ENCODE measurements around the gene CD79A. TPM values are rescaled to one million over a fixed set of nuclear protein-coding genes. Genes with fewer than 3 reads are reported as not detected.

CD79A gene
- total RNA-seq, 3 donors from 2014 or later, result 0.80 to 2.9 (median 1.8) TPM

DNA sequence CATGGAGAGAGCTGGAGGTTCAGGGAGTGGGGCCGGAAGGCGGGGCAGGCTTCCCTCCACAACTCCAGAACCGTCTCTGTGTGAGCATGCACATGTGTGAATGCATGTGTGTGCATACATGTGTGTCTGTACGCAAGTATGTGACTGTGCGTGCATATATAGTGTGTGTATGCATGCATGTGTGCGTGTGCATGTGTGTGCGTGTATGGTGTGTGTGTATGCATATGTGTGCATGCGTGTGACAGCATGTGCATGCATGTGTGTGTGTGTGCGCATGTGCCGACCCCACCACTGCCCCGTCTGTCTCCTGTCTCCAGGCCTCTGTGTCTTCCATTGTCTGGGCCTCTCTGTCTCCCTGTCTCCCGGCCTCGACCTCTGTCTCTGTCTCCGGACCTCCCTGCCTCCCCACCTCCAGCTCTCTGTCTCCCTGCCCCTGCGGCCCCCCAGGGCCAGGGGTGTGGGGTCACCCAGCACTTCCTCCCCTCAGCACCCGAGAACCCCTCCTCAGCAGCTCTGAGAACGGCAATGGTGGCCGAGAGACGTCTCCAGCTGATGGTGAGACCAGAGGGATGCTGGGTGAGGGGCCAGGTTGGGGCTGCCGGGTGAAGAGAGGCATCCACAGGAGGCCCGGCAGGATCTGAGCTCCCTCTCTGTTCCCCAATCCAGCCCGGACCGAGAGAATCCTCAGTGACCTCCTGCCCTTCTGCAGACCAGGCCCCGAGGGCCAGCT lies 28.4 kb downstream of the CD79A start:
- TF ChIP-seq, protein P1, sequence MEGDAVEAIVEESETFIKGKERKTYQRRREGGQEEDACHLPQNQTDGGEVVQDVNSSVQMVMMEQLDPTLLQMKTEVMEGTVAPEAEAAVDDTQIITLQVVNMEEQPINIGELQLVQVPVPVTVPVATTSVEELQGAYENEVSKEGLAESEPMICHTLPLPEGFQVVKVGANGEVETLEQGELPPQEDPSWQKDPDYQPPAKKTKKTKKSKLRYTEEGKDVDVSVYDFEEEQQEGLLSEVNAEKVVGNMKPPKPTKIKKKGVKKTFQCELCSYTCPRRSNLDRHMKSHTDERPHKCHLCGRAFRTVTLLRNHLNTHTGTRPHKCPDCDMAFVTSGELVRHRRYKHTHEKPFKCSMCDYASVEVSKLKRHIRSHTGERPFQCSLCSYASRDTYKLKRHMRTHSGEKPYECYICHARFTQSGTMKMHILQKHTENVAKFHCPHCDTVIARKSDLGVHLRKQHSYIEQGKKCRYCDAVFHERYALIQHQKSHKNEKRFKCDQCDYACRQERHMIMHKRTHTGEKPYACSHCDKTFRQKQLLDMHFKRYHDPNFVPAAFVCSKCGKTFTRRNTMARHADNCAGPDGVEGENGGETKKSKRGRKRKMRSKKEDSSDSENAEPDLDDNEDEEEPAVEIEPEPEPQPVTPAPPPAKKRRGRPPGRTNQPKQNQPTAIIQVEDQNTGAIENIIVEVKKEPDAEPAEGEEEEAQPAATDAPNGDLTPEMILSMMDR (IDR thresholded peaks at IDR 0.05), result no peak
- TF ChIP-seq POLR2A (IDR thresholded peaks at IDR 0.05) (no peak), POLR2AphosphoS5 (IDR thresholded peaks at IDR 0.05) (no peak)
- intact Hi-C loops (cut with DNase I; ENCODE audit: low total_unique reads), result no loop called here
- Histone ChIP-seq H3K4me3 (no peak overlapping the region), H3K27ac (no peak overlapping the region), H3K27me3 (no peaks in the 10 kb centered on the region), H3K36me3 (peaks cover 24% of the 10 kb centered on the region), H3K4me1 (no peaks in the 10 kb centered on the region), H3K9me3 (no peaks in the 10 kb centered on the region)
- no peak for DNase-seq (ENCODE audit: low spot score in 2 of 2)

DNA sequence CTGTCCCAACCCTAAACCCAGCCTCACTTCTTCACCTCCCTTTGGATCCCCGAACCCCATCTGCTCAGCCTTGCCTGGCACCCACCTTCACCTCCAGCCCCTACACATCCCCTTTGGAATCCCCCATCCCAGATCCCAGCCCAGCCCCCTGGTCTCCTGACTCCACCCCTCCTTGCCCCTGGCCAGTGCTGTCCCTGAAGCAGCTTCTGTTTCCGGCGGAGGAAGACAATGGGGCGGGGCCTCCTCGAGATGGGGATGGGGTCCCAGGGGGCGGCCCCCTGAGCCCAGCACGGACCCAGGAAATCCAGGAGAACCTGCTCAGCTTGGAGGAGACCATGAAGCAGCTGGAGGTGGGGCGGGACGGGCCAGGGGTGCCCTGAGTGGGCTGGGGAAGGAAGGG lies 29.2 kb downstream of the CD79A start:
- intact Hi-C loops (cut with DNase I; ENCODE audit: low total_unique reads), result no loop called here
- TF ChIP-seq POLR2AphosphoS5 (IDR thresholded peaks at IDR 0.05), result no peak
- TF ChIP-seq POLR2A (IDR thresholded peaks at IDR 0.05), result no peak
- TF ChIP-seq, protein P1 (IDR thresholded peaks at IDR 0.05), result no peak
- H3K27me3 ChIP-seq, result peaks cover 0 to 2% of the 10 kb centered on the region in 2 donors
- H3K4me3 ChIP-seq, result no peak overlapping the region
- peaks cover 24% of the 10 kb centered on the region for H3K36me3 ChIP-seq
- no peaks in the 10 kb centered on the region for H3K9me3 ChIP-seq
- no peak for DNase-seq (ENCODE audit: low spot score in 2 of 2)
- H3K27ac ChIP-seq, result no peak overlapping the region
- H3K4me1 ChIP-seq, result no peaks in the 10 kb centered on the region

DNA sequence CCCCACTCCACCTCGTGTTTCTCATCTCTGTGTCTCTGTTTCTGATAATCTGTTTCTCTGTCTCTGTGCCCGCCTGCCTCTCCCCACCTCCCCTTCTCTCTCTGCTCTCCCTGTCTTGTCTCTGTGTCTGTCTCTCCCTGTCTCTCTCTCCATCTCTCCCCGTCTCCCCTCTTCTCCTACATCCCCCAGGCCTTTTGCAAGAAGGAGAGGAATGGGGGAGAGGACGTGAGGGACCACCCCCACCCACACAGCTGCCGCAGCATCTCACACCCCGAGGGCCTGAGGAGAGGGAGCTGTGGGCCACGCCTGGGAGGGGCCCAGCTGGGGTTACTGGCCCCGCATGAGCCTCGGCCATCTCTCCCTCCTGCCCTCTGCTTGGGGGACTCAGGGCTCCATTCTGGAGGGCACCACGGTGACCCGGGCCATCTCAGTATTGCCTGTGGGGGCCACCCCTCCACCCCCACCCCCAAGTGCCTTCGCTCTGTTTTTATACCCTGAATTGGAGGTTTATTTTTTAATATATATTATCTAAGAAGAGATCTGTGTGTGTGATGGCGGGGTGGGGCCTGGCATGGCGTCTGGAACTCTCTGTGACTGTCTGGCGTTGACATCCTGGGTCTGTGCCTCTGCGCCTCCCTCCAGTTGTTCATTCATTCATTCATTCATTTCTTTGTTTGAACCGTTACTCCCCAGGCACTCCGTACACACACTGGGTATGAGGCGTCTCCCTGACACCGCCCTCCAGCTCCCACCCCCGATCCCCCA lies 30.0 kb downstream of the CD79A start:
- no peaks in the 10 kb centered on the region for H3K9me3 ChIP-seq
- no peak for DNase-seq (ENCODE audit: low spot score in 2 of 2)
- H3K27me3 ChIP-seq, result peaks cover 0 to 10% of the 10 kb centered on the region in 2 donors
- peaks cover 17% of the 10 kb centered on the region for H3K36me3 ChIP-seq
- TF ChIP-seq POLR2A (IDR thresholded peaks at IDR 0.05) (no peak), POLR2AphosphoS5 (IDR thresholded peaks at IDR 0.05) (no peak)
- TF ChIP-seq, protein P1 (IDR thresholded peaks at IDR 0.05), result no peak
- intact Hi-C loops (cut with DNase I; ENCODE audit: low total_unique reads), result no loop called here
- H3K4me1 ChIP-seq, result no peaks in the 10 kb centered on the region
- H3K4me3 ChIP-seq, result no peak overlapping the region
- H3K27ac ChIP-seq, result no peak overlapping the region

DNA sequence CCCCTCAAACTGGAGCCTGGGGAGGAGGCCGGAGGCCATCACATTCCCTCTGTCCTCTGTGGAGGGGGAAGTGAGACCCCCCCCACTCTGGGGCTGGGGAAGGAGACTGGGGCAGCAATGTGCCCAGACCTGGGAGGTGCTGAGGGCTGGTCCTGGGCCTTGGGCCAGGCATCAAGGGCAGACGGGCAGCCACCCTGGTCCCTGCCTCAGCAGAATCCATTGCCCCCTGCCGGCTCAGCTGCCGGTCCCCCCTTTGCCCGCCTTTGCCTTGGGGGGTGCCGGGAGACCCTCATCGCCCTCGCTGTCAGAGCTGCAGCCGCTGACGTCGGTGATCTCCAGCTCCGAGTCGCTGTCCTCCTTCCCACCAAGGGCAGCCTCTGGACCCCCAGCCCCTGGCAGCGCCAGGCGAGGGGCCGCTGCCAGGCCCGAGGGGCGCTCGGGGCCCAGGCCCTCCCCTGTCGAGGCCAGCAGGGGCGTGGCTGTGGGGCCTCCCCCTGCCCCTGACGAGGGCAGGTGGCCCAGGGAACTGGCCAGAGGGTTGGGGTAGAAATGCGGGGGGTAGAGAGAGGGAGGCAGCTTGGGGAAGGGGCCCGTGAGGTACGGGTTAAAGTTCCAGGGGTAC lies 31.0 kb downstream of the CD79A start:
- intact Hi-C loops (cut with DNase I; ENCODE audit: low total_unique reads), result no loop called here
- Histone ChIP-seq H3K4me3 (no peak overlapping the region), H3K9me3 (no peaks in the 10 kb centered on the region), H3K4me1 (peaks cover 0 to under 1% of the 10 kb centered on the region in 2 donors), H3K36me3 (peaks cover 9% of the 10 kb centered on the region), H3K27me3 (peaks cover 0 to 20% of the 10 kb centered on the region in 2 donors), H3K27ac (no peak overlapping the region)
- TF ChIP-seq POLR2A (IDR thresholded peaks at IDR 0.05) (no peak), POLR2AphosphoS5 (IDR thresholded peaks at IDR 0.05) (no peak)
- TF ChIP-seq, protein P1 (IDR thresholded peaks at IDR 0.05), result no peak
- DNase-seq (ENCODE audit: low spot score in 2 of 2), result no peak

Data from breast epithelium (tissue), 4 donors.